DND-41 (cell line): Measurements from ENCODE around the gene MED12L.

Experiments
- EZH2 ChIP-seq: IDR thresholded peaks from 3 replicates; pipeline ENCODE4 v1.6.1; 2012; ENCODE audit warnings: borderline replicate concordance, low read depth, mild to moderate bottlenecking, moderate library complexity, low read length, inconsistent platforms; ENCODE audit not compliant: severe bottlenecking
- TF ChIP-seq, protein P1 (sequence below): IDR thresholded peaks from 2 replicates; pipeline ENCODE4 v1.5.1; 2012; ENCODE audit warnings: borderline replicate concordance, low read length, moderate library complexity, mild to moderate bottlenecking; ENCODE audit not compliant: poor library complexity, severe bottlenecking; ENCODE audit errors: extremely low read depth

DNA sequence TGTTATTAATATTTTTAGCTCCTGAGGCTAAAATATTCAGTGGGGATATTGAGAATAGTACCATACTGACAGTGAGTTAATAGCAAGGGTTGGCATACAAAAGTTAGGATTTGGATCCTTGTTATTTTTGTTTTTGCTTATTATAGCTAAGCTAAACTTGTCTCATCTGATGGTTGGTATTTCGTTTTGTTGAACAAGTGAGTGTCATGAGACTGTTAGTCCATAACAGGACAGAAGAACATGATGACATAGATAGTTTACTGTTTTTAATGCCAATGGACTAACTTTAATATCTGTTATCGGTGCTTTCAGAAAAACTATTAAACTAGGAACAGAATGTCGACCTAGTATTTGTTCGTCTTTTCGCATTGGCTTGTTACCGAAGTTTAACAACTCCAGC, 69.1 kb downstream of the MED12L start:
- no peak for TF ChIP-seq EZH2
- TF ChIP-seq, protein P1, sequence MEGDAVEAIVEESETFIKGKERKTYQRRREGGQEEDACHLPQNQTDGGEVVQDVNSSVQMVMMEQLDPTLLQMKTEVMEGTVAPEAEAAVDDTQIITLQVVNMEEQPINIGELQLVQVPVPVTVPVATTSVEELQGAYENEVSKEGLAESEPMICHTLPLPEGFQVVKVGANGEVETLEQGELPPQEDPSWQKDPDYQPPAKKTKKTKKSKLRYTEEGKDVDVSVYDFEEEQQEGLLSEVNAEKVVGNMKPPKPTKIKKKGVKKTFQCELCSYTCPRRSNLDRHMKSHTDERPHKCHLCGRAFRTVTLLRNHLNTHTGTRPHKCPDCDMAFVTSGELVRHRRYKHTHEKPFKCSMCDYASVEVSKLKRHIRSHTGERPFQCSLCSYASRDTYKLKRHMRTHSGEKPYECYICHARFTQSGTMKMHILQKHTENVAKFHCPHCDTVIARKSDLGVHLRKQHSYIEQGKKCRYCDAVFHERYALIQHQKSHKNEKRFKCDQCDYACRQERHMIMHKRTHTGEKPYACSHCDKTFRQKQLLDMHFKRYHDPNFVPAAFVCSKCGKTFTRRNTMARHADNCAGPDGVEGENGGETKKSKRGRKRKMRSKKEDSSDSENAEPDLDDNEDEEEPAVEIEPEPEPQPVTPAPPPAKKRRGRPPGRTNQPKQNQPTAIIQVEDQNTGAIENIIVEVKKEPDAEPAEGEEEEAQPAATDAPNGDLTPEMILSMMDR = no peak
